ENCODE results near the gene FUBP1. TPM values are rescaled to one million over a fixed set of nuclear protein-coding genes. Genes with fewer than 3 reads are reported as not detected.

The FUBP1 gene
- 90.9 to 128 TPM (median 108 TPM) in 5 replicates for total RNA-seq (2022; extraction: Qiagen RNA extraction)

GRCh38 chr1:77978969-77979876 lies at the start of gene FUBP1:
Gene FUBP1, minus strand, starts transcription at chr1:77979072. Its CDS starts 68 bp downstream, at chr1:77979004.

DNA sequence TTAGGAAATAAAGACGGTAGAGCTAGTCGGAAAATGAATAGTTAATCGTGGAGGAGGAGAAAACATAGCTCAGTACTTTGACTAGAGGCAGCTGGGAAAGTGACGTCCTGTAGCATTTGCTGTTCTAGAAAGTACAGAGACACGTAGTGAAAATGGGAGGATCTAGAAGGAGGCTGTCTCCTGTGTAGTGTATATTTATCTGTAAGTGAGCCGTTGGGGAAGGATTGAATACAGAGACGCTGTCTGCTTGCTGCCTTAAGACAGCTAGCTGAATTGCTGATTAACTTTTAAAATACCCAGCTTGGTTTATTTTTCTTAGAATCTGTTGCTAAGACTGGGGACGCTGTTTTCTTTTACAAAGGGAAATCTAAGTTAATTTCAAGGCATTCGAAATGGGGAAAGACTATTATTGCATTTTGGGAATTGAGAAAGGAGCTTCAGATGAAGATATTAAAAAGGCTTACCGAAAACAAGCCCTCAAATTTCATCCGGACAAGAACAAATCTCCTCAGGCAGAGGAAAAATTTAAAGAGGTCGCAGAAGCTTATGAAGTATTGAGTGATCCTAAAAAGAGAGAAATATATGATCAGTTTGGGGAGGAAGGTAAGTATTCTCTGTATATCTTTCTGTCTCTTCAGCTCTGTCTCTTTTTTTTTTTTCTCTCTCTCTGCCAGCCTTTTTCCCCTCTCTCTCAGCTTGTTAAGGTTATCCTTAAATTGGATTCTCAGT lies 26.0 kb upstream of the FUBP1 start, which contains the start of gene DNAJB4:
Gene DNAJB4 (plus strand): TSS at position 221 of the 729 bp plus-strand sequence. CDS start 172 bp downstream, at position 393.

Other genes with a start within 250 kb of the FUBP1 start
- gene USP33, start 219.2 kb downstream of the FUBP1 start, total RNA-seq (2022; extraction: Qiagen RNA extraction) = 15.1 to 19.8 TPM (median 17.2 TPM) in 5 replicates
- 4.2 to 7.3 TPM (median 6.8 TPM) in 5 replicates for gene MIGA1, start 199.4 kb downstream of the FUBP1 start, total RNA-seq (2022; extraction: Qiagen RNA extraction)
- 5.7 to 11.2 TPM (median 7.1 TPM) in 5 replicates for gene NEXN, start 90.4 kb downstream of the FUBP1 start, total RNA-seq (2022; extraction: Qiagen RNA extraction)
- gene DNAJB4, start 25.9 kb upstream of the FUBP1 start, total RNA-seq (2022; extraction: Qiagen RNA extraction) = 39.5 to 54.4 TPM (median 48.8 TPM) in 5 replicates
- gene GIPC2, start 66.9 kb upstream of the FUBP1 start, total RNA-seq (2022; extraction: Qiagen RNA extraction) = 0.03 to 0.07 TPM in 2 of 5 replicates, not detected in the others